ENCODE measurements around the gene XRCC6.

- TF ChIP-seq CTCF (IDR thresholded peaks at IDR 0.05 in 8 of 11, conservative IDR thresholded peaks at IDR 0.05 in 3 of 11) (no peak), POLR2A (IDR thresholded peaks at IDR 0.05) (no peak)
Measured at GRCh38 chr22:41621911-41622179, 750 bp downstream of the XRCC6 start.
